Common myeloid progenitor, CD34-positive (primary cell): ENCODE results near the gene CCDC124. TPM values are rescaled to one million over a fixed set of nuclear protein-coding genes. Genes with fewer than 3 reads are reported as not detected.
"Not testable (repeated sequence)": the region's sequence is repeated elsewhere in the genome, so short reads cannot be mapped to it uniquely, and the experiment has no call there.

Experiments
- CTCF ChIA-PET: fragments of 350-600 bp; sonication (Branson Sonifier 250); formaldehyde crosslinking; loops from one replicate; lab custom pipeline; 2021; ENCODE audit warnings: antibody characterized with exemption; lab: Charles Lee
- POLR2A ChIA-PET: fragments of 350-600 bp; sonication (Branson Sonifier 250); formaldehyde crosslinking; loops from one replicate; lab custom pipeline; 2021; ENCODE audit warnings: antibody characterized with exemption; lab: Charles Lee
- DNase-seq, 3 donors: peaks; one replicate each; pipeline versions ENCODE4 v3.0.0 to v3.0.0-alpha.2; 2013
- H3K27ac ChIP-seq, 2 experiments: 1 replicate in 1 of 2; 2 replicates in 1 of 2; pipeline ENCODE4 v1.7.0; 2013; ENCODE audit warnings: inconsistent platforms in 2 of 2, low read length in 2 of 2, mild to moderate bottlenecking in 2 of 2, low read depth in 1 of 2, moderate library complexity in 1 of 2; ENCODE audit not compliant: severe bottlenecking in 2 of 2, insufficient read depth in 1 of 2, poor library complexity in 1 of 2
- H3K27me3 ChIP-seq, 5 experiments: replicated peaks in 2 of 5; 1 replicate in 3 of 5; 2 replicates in 2 of 5; pipeline versions ENCODE4 v1.6.1 to v1.7.0; 2013; ENCODE audit warnings: low read length in 4 of 5, mild to moderate bottlenecking in 2 of 5, moderate library complexity in 2 of 5, inconsistent platforms in 1 of 5; ENCODE audit not compliant: insufficient read depth in 5 of 5, control insufficient read depth in 4 of 5
- H3K36me3 ChIP-seq, 4 experiments: 1 replicate in 2 of 4; 2 replicates in 2 of 4; pipeline versions ENCODE4 v1.6.1 to v1.7.0; 2013; ENCODE audit warnings: low read length in 3 of 4, control low read depth in 1 of 4, mild to moderate bottlenecking in 1 of 4; ENCODE audit not compliant: control insufficient read depth in 4 of 4, insufficient read depth in 4 of 4
- H3K4me1 ChIP-seq, 4 experiments: 1 replicate in 3 of 4; 2 replicates in 1 of 4; pipeline versions ENCODE4 v1.6.1 to v1.7.1; 2013; ENCODE audit warnings: low read length in 3 of 4, mild to moderate bottlenecking in 3 of 4, control low read depth in 1 of 4, inconsistent platforms in 1 of 4, moderate library complexity in 1 of 4; ENCODE audit not compliant: control insufficient read depth in 4 of 4, insufficient read depth in 4 of 4; ENCODE audit errors: control extremely low read depth in 1 of 4
- H3K4me3 ChIP-seq, 7 experiments: 1 replicate in 4 of 7; 2 replicates in 3 of 7; pipeline versions ENCODE4 v1.5.1 to v1.7.0; 2013; ENCODE audit warnings: mild to moderate bottlenecking in 7 of 7, low read length in 6 of 7, moderate library complexity in 6 of 7, inconsistent platforms in 2 of 7, low read depth in 2 of 7, control low read depth in 1 of 7; ENCODE audit not compliant: insufficient read depth in 4 of 7, control insufficient read depth in 1 of 7; ENCODE audit errors: extremely low read depth in 1 of 7
- H3K9me3 ChIP-seq, 5 experiments: 1 replicate in 4 of 5; 2 replicates in 1 of 5; pipeline versions ENCODE4 v1.6.1 to v1.7.1; 2013; ENCODE audit warnings: low read length in 4 of 5, mild to moderate bottlenecking in 2 of 5, inconsistent platforms in 1 of 5, low read depth in 1 of 5, moderate library complexity in 1 of 5; ENCODE audit not compliant: control insufficient read depth in 4 of 5, insufficient read depth in 2 of 5; ENCODE audit errors: control extremely low read depth in 1 of 5
- WGBS: methylation state at CpG from one replicate; pipeline ENCODE4 v1.1.5; 2013; ENCODE audit not compliant: insufficient coverage; 5-methylcytosine and 5-hydroxymethylcytosine counted together
- polyA plus RNA-seq: library from polyadenylated mRNA; unstranded; fragments of 120-200 nt; gene quantifications from one replicate; pipeline ENCODE4 v1.2.1, GENCODE V29; 2013

CCDC124 gene, protein sequence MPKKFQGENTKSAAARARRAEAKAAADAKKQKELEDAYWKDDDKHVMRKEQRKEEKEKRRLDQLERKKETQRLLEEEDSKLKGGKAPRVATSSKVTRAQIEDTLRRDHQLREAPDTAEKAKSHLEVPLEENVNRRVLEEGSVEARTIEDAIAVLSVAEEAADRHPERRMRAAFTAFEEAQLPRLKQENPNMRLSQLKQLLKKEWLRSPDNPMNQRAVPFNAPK
- 35.6 TPM for polyA plus RNA-seq

DNA sequence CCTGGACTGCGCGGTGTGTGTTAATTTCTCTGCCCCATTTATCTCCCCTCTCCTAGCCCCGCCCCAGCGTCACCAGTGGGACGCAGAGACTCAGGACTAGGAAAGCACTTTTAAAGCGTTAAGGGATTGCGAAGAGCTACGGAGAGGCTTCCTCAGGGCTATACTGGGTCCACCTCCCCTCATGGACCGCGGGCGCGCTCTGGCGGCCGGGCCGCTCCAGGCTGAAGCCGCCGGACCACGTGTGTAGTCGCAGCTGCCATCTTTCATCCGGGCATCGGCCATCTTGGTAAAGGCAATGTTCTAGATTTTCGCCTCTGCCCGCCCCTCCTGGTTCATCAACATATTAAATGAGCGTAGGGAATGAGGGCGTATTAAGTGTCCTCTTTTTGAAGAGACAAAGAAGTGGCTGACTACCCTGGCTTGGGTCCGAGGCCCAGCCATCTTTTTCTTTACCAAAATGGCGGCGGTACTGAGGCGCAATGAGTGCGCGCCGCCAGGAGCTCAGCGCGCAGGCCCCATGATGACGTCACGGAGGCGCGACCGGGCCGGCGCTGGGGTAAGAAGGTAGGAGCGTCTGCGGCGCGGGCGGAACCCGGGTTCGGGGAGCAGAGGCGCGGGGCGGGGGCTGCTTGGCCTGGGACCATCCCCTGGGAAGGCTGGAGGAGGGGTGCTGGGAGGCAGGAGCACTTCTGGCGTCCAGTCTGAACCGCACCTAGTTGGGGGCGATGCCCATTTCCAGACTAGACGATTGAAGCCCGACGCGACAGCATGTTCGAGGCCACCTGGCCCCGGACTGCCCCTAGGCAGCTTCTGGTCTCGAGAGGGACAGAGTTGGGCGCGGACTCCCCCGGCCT is at the start of gene CCDC124:
Gene CCDC124 (plus strand): TSS at position 531 of the 854 bp plus-strand sequence. CDS start 3,406 bp downstream, outside the sequence.
- Histone ChIP-seq H3K9me3 (no peaks in the 10 kb centered on the region), H3K27me3 (no peaks in the 10 kb centered on the region), H3K4me3 (peak within 1 kb of the TSS; percentile 80 to 96 (median 85)), H3K36me3 (peaks cover 0 to 12% (median 3%) of the 10 kb centered on the region in 4 experiments), H3K4me1 (peaks cover 5 to 17% (median 16%) of the 10 kb centered on the region in 4 experiments), H3K27ac (peak within 1 kb of the TSS; percentile 95 to 98)
- 0% methylated on average over 53 of the region's 64 CpGs for WGBS
- POLR2A ChIA-PET: interaction anchor here (0.6 to 1.9 kb wide), 5 partner anchors 60 to 85 kb away, joined by 3 to 21 read pairs (median 5); partner anchors contain the start of genes JAK3, RPL18A and SLC5A5
- CTCF ChIA-PET: interaction anchor here (0.6 to 9.6 kb wide), 19 partner anchors 12 to 229 kb away, joined by 3 to 209 read pairs (median 4); partner anchors contain the start of genes RPL18A and SLC5A5
- peak; percentile 95 to 97 (median 96) for DNase-seq

DNA sequence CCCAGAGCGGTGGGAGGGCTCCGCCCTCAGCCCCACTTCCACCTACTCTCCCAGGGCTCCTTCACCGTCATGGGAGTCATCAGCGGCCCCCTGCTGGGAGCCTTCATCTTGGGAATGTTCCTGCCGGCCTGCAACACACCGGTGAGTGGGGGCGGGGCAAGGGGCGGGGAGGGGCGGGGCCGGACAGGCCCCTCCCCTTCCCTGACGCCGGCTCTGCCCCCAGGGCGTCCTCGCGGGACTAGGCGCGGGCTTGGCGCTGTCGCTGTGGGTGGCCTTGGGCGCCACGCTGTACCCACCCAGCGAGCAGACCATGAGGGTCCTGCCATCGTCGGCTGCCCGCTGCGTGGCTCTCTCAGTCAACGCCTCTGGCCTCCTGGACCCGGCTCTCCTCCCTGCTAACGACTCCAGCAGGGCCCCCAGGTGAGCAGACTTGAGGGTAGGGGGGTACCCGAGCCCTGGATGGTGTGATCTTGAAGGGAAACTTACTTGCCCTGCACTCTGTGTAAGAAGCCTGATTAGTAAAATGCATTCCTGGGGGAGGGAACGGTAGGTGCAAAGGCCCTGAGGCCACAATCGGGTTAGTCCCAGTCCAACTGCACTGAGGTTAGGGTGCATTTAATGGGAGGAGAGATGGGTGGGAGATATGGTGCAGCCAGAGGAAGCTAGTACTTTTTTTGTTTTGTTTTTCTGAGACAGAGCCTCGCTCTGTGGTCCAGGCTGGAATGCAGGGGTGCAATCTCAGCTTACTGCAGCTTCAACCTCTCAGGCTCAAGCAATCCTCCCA is 49.0 kb upstream of the CCDC124 start:
- Histone ChIP-seq H3K27me3 (no peaks in the 10 kb centered on the region), H3K4me1 (no peaks in the 10 kb centered on the region), H3K27ac (no peak overlapping the region), H3K4me3 (no peak overlapping the region), H3K9me3 (no peaks in the 10 kb centered on the region), H3K36me3 (no peaks in the 10 kb centered on the region)
- 90% methylated on average over 29 of the region's 33 CpGs for WGBS
- POLR2A ChIA-PET: no interaction called here
- DNase-seq: no peak
- CTCF ChIA-PET: no interaction called here

DNA sequence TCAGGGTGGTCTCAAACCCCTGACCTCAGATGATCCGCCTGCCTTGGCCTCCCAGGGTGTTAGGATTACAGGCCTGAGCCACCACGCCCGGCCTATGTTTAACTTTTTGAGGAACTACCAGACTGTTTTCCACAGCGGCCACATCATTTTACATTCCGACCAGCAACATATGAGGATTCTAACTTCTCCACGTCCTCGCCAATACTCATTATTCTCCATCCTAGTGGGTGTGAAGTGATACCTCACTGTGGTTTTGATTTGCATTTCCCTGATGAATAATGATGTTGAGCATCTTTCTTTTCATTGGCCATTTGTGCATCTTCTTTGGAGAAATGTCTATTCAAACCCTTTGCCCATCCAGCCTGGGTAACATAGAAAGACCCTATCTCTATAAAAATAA is 46.3 kb upstream of the CCDC124 start:
- CTCF ChIA-PET: no interaction called here
- H3K4me1 ChIP-seq: no peaks in the 10 kb centered on the region
- H3K36me3 ChIP-seq: peaks cover 0 to 5% (median 0%) of the 10 kb centered on the region in 4 experiments
- H3K4me3 ChIP-seq: no peak overlapping the region
- no peak overlapping the region for H3K27ac ChIP-seq
- no peaks in the 10 kb centered on the region for H3K27me3 ChIP-seq
- WGBS: 100% methylated on average over 3 of the region's 7 CpGs
- POLR2A ChIA-PET: no interaction called here
- no peak for DNase-seq
- H3K9me3 ChIP-seq: no peaks in the 10 kb centered on the region

DNA sequence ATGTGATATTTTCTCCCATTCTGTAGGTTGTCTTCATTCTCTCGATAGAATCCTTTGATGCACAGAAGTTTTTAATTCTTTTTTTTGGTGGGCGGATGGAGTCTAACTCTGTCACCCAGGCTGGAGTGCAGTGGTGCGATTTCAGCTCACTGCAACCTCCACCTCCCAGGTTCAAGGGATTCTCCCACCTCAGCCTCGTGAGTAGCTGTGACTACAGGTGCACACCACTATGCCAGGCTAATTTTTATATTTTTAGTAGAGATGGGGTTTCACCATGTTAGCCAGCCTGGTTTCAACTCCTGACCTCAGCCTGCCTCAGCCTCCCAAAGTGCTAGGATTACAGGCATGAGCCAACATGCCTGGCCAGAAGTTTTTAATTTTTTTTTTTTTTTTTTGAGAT is 45.6 kb upstream of the CCDC124 start:
- no CpG with 5 or more reads among the region's 4 CpGs for WGBS
- POLR2A ChIA-PET, H3K4me1 ChIP-seq, H3K9me3 ChIP-seq, DNase-seq, H3K27ac ChIP-seq, H3K4me3 ChIP-seq, H3K27me3 ChIP-seq, H3K36me3 ChIP-seq: not testable (repeated sequence)
- CTCF ChIA-PET: interaction anchor here (1.2 kb wide), 1 partner anchor 28 kb away, joined by 3 read pairs; no protein-coding TSS in a partner anchor

DNA sequence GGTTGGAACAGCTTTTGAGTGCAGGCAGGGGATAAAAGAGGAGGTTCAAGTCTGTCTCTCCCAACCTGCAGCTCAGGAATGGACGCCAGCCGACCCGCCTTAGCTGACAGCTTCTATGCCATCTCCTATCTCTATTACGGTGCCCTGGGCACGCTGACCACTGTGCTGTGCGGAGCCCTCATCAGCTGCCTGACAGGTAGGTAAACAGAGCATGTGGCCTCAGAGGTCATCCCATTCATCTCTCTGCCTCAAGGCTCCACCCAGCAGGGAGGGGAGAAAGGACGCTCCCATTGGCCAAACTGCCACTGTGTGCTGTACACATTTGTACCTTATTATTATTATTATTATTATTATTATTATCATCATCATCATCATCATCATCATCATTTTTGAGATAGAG is 44.6 kb upstream of the CCDC124 start:
- no peaks in the 10 kb centered on the region for H3K4me1 ChIP-seq
- ChIA-PET CTCF (interaction anchor here (1.2 kb wide), 1 partner anchor 27 kb away, joined by 3 read pairs; no protein-coding TSS in a partner anchor), POLR2A (no interaction called here)
- H3K36me3 ChIP-seq: peaks cover 0 to 5% (median 0%) of the 10 kb centered on the region in 4 experiments
- H3K9me3 ChIP-seq: no peaks in the 10 kb centered on the region
- no peak for DNase-seq
- H3K27me3 ChIP-seq: no peaks in the 10 kb centered on the region
- WGBS: 88% methylated on average over 6 of the region's 7 CpGs
- H3K4me3 ChIP-seq: no peak overlapping the region
- no peak overlapping the region for H3K27ac ChIP-seq

DNA sequence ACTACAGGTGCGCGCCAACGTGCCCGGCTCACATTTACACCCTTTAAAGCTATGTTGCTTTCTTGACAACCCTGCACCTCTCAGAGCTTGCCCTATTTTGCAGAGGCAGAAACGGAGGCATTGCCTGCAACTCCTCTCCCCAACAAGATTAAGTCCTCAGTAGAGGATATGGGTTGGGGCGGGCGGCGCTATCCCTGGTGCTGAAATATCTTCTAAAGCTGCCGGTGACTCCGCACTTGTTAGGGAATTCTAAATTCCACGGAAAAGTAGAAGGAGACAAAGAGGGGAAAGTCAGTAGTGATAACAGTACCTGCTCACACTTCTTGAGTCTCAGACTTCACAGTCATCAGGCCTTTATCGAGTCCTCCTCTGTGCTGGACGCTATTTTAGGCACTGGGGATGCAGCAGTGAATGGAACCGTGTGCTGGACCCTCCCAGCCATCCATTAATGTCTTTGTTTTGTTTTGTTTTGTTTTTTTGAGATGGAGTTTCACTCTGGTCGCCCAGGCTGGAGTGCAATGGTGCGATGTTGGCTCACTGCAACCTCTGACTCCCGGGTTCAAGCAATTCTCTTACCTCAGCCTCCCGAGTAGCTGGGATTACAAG is 43.1 kb upstream of the CCDC124 start:
- ChIA-PET POLR2A (no interaction called here), CTCF (interaction anchor here (0.6 kb wide), 1 partner anchor 70 kb away, joined by 3 read pairs; no protein-coding TSS in a partner anchor)
- H3K4me1 ChIP-seq: no peaks in the 10 kb centered on the region
- no peaks in the 10 kb centered on the region for H3K27me3 ChIP-seq
- WGBS: 89% methylated on average over 10 of the region's 18 CpGs
- no peak overlapping the region for H3K4me3 ChIP-seq
- H3K9me3 ChIP-seq: no peaks in the 10 kb centered on the region
- DNase-seq: peak in 2 of 3 donors; percentile 22 to 34
- H3K36me3 ChIP-seq: peaks cover 0 to 5% (median 0%) of the 10 kb centered on the region in 4 experiments
- H3K27ac ChIP-seq: no peak overlapping the region
